ENCODE results near the gene ASCC1. TPM values are rescaled to one million over a fixed set of nuclear protein-coding genes. Genes with fewer than 3 reads are reported as not detected.

Gene ASCC1
- total and polyA plus RNA-seq, 2 of the 13 experiments (the other 11 are each of a cell fraction or from before 2014, with no cell fraction given), result 21.6 to 30.1 TPM

GRCh38 chr10:72170733-72171132 lies 45.3 kb downstream of the ASCC1 start:
- H2AFZ ChIP-seq (ENCODE audit: low read length), result no peak overlapping the region
- no peak for FAIRE-seq
- ATAC-seq, result no peak
- H3K9me3 ChIP-seq (ENCODE audit: low read length), result no peaks in the 10 kb centered on the region
- no TSS peak for BruUV-seq (replicated peaks)
- H3K27me3 ChIP-seq (ENCODE audit: control insufficient read depth in 1 of 2, insufficient read depth in 2 of 2, low read length in 2 of 2), result no peaks in the 10 kb centered on the region
- ChIA-PET CTCF (ENCODE audit: low intra/inter-chr PET ratio, low total read pairs) (no interaction called here), POLR2A (no interaction called here)
- 0 out of 5 replicates have a peak, but pooled peaks cover 0 to 6% of the 10 kb centered on the region in 2 experiments for H3K36me3 ChIP-seq (replicated peaks in 1 of 2; ENCODE audit: control insufficient read depth in 1 of 2, insufficient read depth in 2 of 2, low read length in 2 of 2)
- no peak overlapping the region for H3K27ac ChIP-seq (ENCODE audit: extremely low read length, insufficient read depth, low read length)
- no peak overlapping the region for H3K9ac ChIP-seq (ENCODE audit: insufficient read depth, low read depth, low read length)
- H3K4me3 ChIP-seq (replicated peaks in 1 of 3; ENCODE audit: insufficient read depth in 1 of 3, low read depth in 2 of 3, low read length in 3 of 3), result no peak overlapping the region
- no peaks in the 10 kb centered on the region for H4K20me1 ChIP-seq (ENCODE audit: insufficient read depth, low read length)
- intact Hi-C loops (cut with micrococcal nuclease; ENCODE audit: unreplicated experiment), result loop anchor here (10.0 kb wide), 1 partner anchor 66 kb away; no protein-coding TSS in a partner anchor
- DNase-seq (ENCODE audit: low spot score), result no peak
- H3K4me2 ChIP-seq (ENCODE audit: low read depth, low read length), result no peak overlapping the region; the same call in 1 of the 2 replicates
- in situ Hi-C loops (cut with HindIII; ENCODE audit: extremely low pct_ligation_motif_present, low pct_unique_long_range_greater_than_20kb), result no loop called here
- peaks cover 35% of the 10 kb centered on the region for H3K4me1 ChIP-seq (ENCODE audit: insufficient read depth, low read length)
- no peaks in the 10 kb centered on the region for H3K79me2 ChIP-seq (ENCODE audit: insufficient read depth, low read length)
- TF ChIP-seq ZNF121 (CRISPR knock-in tag; IDR thresholded peaks at IDR 0.05) (0 out of 2 replicates have a peak, but pooled peaks have one; percentile 33), ADNP (CRISPR knock-in tag; IDR thresholded peaks at IDR 0.05) (no peak), GTF3A (CRISPR knock-in tag; conservative IDR thresholded peaks at IDR 0.05) (no peak)
- WGBS (ENCODE audit: low lambda C conversion rate), result 93% methylated on average over 4 of the region's 4 CpGs

DNA sequence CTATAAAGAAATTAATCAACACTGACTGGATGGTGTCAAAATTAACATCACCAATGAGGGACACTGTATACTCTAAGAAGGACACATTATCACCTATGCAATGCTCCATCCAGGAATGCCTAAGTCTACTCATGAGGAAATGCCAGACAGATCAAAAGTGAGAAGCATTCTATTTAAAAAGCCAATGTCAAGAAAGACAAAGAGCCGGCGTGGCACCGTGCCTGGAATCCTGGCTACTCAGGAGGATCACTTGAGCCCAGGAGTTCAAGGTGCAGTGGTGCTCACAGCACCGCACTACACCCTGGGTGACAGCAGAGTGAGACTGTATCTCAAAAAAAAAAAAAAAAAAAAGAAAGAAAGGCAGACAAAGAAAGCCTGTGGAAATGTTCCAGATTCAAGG lies 45.8 kb downstream of the ASCC1 start:
- ChIA-PET POLR2A (no interaction called here), CTCF (ENCODE audit: low intra/inter-chr PET ratio, low total read pairs) (no interaction called here)
- H3K27me3 ChIP-seq (ENCODE audit: control insufficient read depth in 1 of 2, insufficient read depth in 2 of 2, low read length in 2 of 2), result no peaks in the 10 kb centered on the region
- H2AFZ ChIP-seq (ENCODE audit: low read length), result no peak overlapping the region
- H3K4me3 ChIP-seq (replicated peaks in 1 of 3; ENCODE audit: insufficient read depth in 1 of 3, low read depth in 2 of 3, low read length in 3 of 3), result no peak overlapping the region
- no peak overlapping the region; the same call in 1 of the 2 replicates for H3K4me2 ChIP-seq (ENCODE audit: low read depth, low read length)
- peaks cover 40% of the 10 kb centered on the region for H3K4me1 ChIP-seq (ENCODE audit: insufficient read depth, low read length)
- WGBS (ENCODE audit: low lambda C conversion rate), result 46% methylated on average over 4 of the region's 4 CpGs
- FAIRE-seq, result no peak
- no peak overlapping the region for H3K9ac ChIP-seq (ENCODE audit: insufficient read depth, low read depth, low read length)
- peak; percentile 13 for DNase-seq (ENCODE audit: low spot score)
- 0 out of 5 replicates have a peak, but pooled peaks cover 0 to 5% of the 10 kb centered on the region in 2 experiments for H3K36me3 ChIP-seq (replicated peaks in 1 of 2; ENCODE audit: control insufficient read depth in 1 of 2, insufficient read depth in 2 of 2, low read length in 2 of 2)
- no peak; the same call in 2 of the 3 replicates for ATAC-seq
- TF ChIP-seq ZNF550 (CRISPR knock-in tag; IDR thresholded peaks at IDR 0.05; ENCODE audit: borderline replicate concordance), result no peak
- no peak for TF ChIP-seq ZFP36L2 (CRISPR knock-in tag; IDR thresholded peaks at IDR 0.05)
- 0 out of 2 replicates have a peak, but pooled peaks have one; percentile 12 for TF ChIP-seq HNF4A (CRISPR knock-in tag; IDR thresholded peaks at IDR 0.05)
- no peak overlapping the region for H3K27ac ChIP-seq (ENCODE audit: extremely low read length, insufficient read depth, low read length)
- no TSS peak for BruUV-seq (replicated peaks)
- no peaks in the 10 kb centered on the region for H4K20me1 ChIP-seq (ENCODE audit: insufficient read depth, low read length)
- in situ Hi-C loops (cut with HindIII; ENCODE audit: extremely low pct_ligation_motif_present, low pct_unique_long_range_greater_than_20kb), result no loop called here
- intact Hi-C loops (cut with micrococcal nuclease; ENCODE audit: unreplicated experiment), result loop anchor here (10.0 kb wide), 1 partner anchor 65 kb away; no protein-coding TSS in a partner anchor
- no peaks in the 10 kb centered on the region for H3K79me2 ChIP-seq (ENCODE audit: insufficient read depth, low read length)
- H3K9me3 ChIP-seq (ENCODE audit: low read length), result no peaks in the 10 kb centered on the region

Data from HepG2 (cell line).